SK-N-SH treated with all-trans-retinoic acid at 6 μM for 48 hours (cell line): Measurements from ENCODE around the gene ZNF469.

Experiments
- ATAC-seq: fragments of 200-7000 bp; cut with Tn5 transposase; 3 replicates; pipeline ENCODE4 v1.9.1; 2020; ENCODE audit warnings: mild to moderate bottlenecking, moderate library complexity
- ARNTL ChIP-seq: fragments of 450-650 bp; formaldehyde crosslinking; IDR thresholded peaks from 2 replicates; pipeline ENCODE4 v1.5.0; 2020; ENCODE audit warnings: low read depth, mild to moderate bottlenecking, moderate library complexity, borderline replicate concordance
- BACH2 ChIP-seq: fragments of 250-450 bp; sonication (Bioruptor Pico); IDR thresholded peaks from 2 replicates; pipeline ENCODE4 v1.9.0; 2021; ENCODE audit warnings: mild to moderate bottlenecking, borderline replicate concordance
- CSDC2 ChIP-seq: fragments of 250-450 bp; sonication (Bioruptor Pico); IDR thresholded peaks from 2 replicates; pipeline ENCODE4 v1.5.0; 2020; ENCODE audit warnings: mild to moderate bottlenecking, moderate library complexity
- ESRRG ChIP-seq: fragments of 250-450 bp; sonication (Bioruptor Pico); IDR thresholded peaks from 2 replicates; pipeline ENCODE4 v1.6.1; 2021; ENCODE audit warnings: mild to moderate bottlenecking
- GLIS3 ChIP-seq: fragments of 250-450 bp; sonication (Bioruptor Pico); IDR thresholded peaks from 2 replicates; pipeline ENCODE4 v1.5.0; 2020; ENCODE audit warnings: mild to moderate bottlenecking, moderate library complexity
- ISL1 ChIP-seq: fragments of 250-450 bp; sonication (Bioruptor Pico); IDR thresholded peaks from 2 replicates; pipeline ENCODE4 v2.1.2; 2022; ENCODE audit warnings: mild to moderate bottlenecking, moderate library complexity
- OSR1 ChIP-seq: fragments of 250-450 bp; sonication (Bioruptor Pico); IDR thresholded peaks from 2 replicates; pipeline ENCODE4 v1.8.0; 2022; ENCODE audit warnings: moderate library complexity, mild to moderate bottlenecking, inconsistent platforms
- PPARA ChIP-seq: fragments of 250-450 bp; sonication (Bioruptor Pico); IDR thresholded peaks from 2 replicates; pipeline ENCODE4 v1.5.0; 2020; ENCODE audit warnings: mild to moderate bottlenecking, borderline replicate concordance
- RARB ChIP-seq: fragments of 250-450 bp; sonication (Bioruptor Pico); IDR thresholded peaks from 2 replicates; pipeline ENCODE4 v1.8.0; 2021; ENCODE audit warnings: mild to moderate bottlenecking, moderate library complexity
- SNAI2 ChIP-seq: fragments of 250-450 bp; sonication (Bioruptor Pico); IDR thresholded peaks from 2 replicates; pipeline ENCODE4 v1.5.0; 2020; ENCODE audit warnings: mild to moderate bottlenecking, moderate library complexity
- TCF4 ChIP-seq: fragments of 250-450 bp; sonication (Bioruptor Pico); IDR thresholded peaks from 2 replicates; pipeline ENCODE4 v1.8.0; 2021; ENCODE audit warnings: mild to moderate bottlenecking, moderate library complexity, borderline replicate concordance
- TOX ChIP-seq: fragments of 250-450 bp; sonication (Bioruptor Pico); IDR thresholded peaks from 2 replicates; pipeline ENCODE4 v1.8.0; 2021; ENCODE audit warnings: mild to moderate bottlenecking, moderate library complexity, borderline replicate concordance
- ZC3H10 ChIP-seq: fragments of 250-450 bp; sonication (Bioruptor Pico); IDR thresholded peaks from 2 replicates; pipeline ENCODE4 v1.5.1; 2021; ENCODE audit warnings: mild to moderate bottlenecking, moderate library complexity
- ZFP3 ChIP-seq: fragments of 250-450 bp; sonication (Bioruptor Pico); IDR thresholded peaks from 2 replicates; pipeline ENCODE4 v1.5.0; 2020; ENCODE audit warnings: mild to moderate bottlenecking, moderate library complexity
- ZFP30 ChIP-seq: fragments of 450-650 bp; formaldehyde crosslinking; IDR thresholded peaks from 2 replicates; pipeline ENCODE4 v1.5.0; 2022; ENCODE audit warnings: mild to moderate bottlenecking, moderate library complexity
- ZNF565 ChIP-seq: fragments of 450-650 bp; formaldehyde crosslinking; conservative IDR thresholded peaks from 2 replicates; pipeline ENCODE4 v1.5.0; 2020; ENCODE audit warnings: low read depth, mild to moderate bottlenecking, moderate library complexity
- ZNF70 ChIP-seq: fragments of 450-650 bp; formaldehyde crosslinking; IDR thresholded peaks from 2 replicates; pipeline ENCODE4 v1.5.0; 2020; ENCODE audit warnings: mild to moderate bottlenecking, moderate library complexity
- ZNF8 ChIP-seq: fragments of 450-650 bp; formaldehyde crosslinking; IDR thresholded peaks from 2 replicates; pipeline ENCODE4 v1.5.0; 2020; ENCODE audit warnings: mild to moderate bottlenecking, moderate library complexity
- TF ChIP-seq, protein P1 (sequence below): fragments of 250-450 bp; sonication (Bioruptor Pico); IDR thresholded peaks from 2 replicates; pipeline ENCODE4 v1.8.0; 2021; ENCODE audit warnings: low read depth, mild to moderate bottlenecking, moderate library complexity, borderline replicate concordance
- TF ChIP-seq, protein P2 (sequence below): fragments of 250-450 bp; sonication (Bioruptor Pico); IDR thresholded peaks from 2 replicates; pipeline ENCODE4 v1.8.0; 2020; ENCODE audit warnings: mild to moderate bottlenecking, moderate library complexity, borderline replicate concordance
- TF ChIP-seq, protein P3 (sequence below): fragments of 250-450 bp; sonication (Bioruptor Pico); IDR thresholded peaks from 2 replicates; pipeline ENCODE4 v1.5.0; 2020; ENCODE audit warnings: mild to moderate bottlenecking, moderate library complexity
- TF ChIP-seq, protein P4 (sequence below): fragments of 250-450 bp; sonication (Bioruptor Pico); IDR thresholded peaks from 2 replicates; pipeline ENCODE4 v1.5.1; 2021; ENCODE audit warnings: mild to moderate bottlenecking, moderate library complexity

ZNF469 gene

DNA sequence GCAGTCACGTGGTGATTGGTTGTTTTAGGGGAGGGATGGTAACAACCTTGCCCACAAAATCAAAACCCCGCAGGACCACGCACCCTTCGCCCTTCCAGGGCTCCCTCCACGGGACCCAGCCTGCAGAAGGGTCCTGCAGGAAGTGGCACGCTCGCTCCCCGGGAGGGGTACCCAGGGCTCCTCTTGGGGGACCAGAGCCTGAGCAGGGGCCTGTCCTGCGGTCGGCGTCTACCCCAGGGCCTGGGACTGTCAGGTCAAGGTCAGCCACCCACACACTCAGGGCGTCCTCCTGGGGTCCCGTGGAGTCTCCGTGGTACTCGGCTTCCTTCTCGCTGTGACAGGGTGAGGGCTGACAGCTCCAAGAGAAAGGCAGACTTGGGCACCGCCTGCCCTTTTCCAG, 33.9 kb downstream of the ZNF469 start:
- ATAC-seq, result no peak
- TF ChIP-seq GLIS3 (CRISPR knock-in tag) (no peak), RARB (CRISPR knock-in tag) (no peak), TOX (CRISPR knock-in tag) (no peak), BACH2 (CRISPR knock-in tag) (no peak), ZC3H10 (CRISPR knock-in tag) (no peak), ZNF565 (CRISPR knock-in tag) (no peak), ISL1 (CRISPR knock-in tag) (no peak), CSDC2 (CRISPR knock-in tag) (no peak), ZFP3 (CRISPR knock-in tag) (no peak), ZNF8 (CRISPR knock-in tag) (no peak), PPARA (no peak), SNAI2 (CRISPR knock-in tag) (no peak), OSR1 (no peak)
- TF ChIP-seq, protein P1, sequence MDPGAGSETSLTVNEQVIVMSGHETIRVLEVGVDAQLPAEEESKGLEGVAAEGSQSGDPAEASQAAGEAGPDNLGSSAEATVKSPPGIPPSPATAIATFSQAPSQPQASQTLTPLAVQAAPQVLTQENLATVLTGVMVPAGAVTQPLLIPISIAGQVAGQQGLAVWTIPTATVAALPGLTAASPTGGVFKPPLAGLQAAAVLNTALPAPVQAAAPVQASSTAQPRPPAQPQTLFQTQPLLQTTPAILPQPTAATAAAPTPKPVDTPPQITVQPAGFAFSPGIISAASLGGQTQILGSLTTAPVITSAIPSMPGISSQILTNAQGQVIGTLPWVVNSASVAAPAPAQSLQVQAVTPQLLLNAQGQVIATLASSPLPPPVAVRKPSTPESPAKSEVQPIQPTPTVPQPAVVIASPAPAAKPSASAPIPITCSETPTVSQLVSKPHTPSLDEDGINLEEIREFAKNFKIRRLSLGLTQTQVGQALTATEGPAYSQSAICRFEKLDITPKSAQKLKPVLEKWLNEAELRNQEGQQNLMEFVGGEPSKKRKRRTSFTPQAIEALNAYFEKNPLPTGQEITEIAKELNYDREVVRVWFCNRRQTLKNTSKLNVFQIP (CRISPR knock-in tag), result no peak
- TF ChIP-seq, protein P2, sequence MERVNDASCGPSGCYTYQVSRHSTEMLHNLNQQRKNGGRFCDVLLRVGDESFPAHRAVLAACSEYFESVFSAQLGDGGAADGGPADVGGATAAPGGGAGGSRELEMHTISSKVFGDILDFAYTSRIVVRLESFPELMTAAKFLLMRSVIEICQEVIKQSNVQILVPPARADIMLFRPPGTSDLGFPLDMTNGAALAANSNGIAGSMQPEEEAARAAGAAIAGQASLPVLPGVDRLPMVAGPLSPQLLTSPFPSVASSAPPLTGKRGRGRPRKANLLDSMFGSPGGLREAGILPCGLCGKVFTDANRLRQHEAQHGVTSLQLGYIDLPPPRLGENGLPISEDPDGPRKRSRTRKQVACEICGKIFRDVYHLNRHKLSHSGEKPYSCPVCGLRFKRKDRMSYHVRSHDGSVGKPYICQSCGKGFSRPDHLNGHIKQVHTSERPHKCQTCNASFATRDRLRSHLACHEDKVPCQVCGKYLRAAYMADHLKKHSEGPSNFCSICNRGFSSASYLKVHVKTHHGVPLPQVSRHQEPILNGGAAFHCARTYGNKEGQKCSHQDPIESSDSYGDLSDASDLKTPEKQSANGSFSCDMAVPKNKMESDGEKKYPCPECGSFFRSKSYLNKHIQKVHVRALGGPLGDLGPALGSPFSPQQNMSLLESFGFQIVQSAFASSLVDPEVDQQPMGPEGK, result no peak

DNA sequence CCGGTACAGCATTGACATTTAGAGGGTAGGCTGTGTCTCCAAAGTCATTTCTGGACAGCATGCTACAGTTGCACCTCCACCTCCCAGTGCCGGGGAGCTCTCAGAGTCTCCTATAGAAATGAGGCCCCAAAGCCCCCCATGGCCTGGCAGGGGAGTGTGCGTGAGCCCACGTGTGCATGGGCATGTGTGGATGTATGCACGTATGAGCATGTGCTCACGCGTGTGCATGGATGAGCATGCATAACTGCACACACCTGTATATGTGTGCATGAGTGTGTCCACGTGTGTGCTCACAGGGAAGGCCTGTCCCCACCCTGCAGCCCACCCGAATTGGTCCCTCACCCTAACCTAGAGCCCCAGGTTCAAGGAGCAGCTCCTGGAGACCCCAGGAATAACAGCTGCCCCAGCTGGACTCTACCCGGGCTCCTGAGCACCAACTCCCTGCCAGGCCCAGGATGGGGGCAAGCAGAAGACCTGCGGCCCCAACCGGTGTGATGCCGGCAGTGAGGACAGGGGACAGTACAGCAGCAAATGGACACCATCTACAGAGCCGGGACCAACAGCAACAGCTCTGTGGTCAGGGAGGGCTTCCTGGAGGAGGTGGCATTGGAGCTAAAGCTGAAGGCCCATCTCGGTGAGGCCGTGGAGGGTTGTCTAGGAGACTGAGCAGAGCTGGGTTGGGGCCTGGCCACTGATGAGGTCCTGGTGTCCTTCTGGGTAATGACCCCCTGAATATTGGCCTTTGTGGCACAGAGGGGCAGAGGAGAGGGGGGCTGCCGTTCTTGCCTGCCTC, 35.1 kb downstream of the ZNF469 start:
- TF ChIP-seq SNAI2 (CRISPR knock-in tag), result no peak
- TF ChIP-seq, protein P3, sequence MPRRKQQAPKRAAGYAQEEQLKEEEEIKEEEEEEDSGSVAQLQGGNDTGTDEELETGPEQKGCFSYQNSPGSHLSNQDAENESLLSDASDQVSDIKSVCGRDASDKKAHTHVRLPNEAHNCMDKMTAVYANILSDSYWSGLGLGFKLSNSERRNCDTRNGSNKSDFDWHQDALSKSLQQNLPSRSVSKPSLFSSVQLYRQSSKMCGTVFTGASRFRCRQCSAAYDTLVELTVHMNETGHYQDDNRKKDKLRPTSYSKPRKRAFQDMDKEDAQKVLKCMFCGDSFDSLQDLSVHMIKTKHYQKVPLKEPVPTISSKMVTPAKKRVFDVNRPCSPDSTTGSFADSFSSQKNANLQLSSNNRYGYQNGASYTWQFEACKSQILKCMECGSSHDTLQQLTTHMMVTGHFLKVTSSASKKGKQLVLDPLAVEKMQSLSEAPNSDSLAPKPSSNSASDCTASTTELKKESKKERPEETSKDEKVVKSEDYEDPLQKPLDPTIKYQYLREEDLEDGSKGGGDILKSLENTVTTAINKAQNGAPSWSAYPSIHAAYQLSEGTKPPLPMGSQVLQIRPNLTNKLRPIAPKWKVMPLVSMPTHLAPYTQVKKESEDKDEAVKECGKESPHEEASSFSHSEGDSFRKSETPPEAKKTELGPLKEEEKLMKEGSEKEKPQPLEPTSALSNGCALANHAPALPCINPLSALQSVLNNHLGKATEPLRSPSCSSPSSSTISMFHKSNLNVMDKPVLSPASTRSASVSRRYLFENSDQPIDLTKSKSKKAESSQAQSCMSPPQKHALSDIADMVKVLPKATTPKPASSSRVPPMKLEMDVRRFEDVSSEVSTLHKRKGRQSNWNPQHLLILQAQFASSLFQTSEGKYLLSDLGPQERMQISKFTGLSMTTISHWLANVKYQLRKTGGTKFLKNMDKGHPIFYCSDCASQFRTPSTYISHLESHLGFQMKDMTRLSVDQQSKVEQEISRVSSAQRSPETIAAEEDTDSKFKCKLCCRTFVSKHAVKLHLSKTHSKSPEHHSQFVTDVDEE (CRISPR knock-in tag), result no peak
- no peak for ATAC-seq

DNA sequence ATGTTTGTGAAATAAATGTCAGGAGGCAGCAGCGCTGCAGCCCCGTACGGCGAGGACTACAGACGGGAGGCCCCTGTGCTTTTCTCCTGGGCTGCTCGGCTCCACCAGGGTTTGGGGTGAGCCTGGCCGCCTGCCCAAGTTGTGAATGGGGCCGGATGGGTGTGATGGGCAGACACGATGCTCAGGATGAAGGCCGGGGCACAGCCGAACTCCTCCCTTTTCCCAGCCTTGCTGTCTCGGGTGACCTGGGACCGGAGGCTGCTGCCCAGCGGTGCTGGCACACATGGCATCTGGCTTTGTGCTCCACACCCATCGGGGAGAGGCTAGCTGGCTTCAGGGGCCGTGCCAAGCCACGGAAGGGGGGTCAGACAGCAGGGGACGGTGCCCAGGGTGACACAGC, 36.1 kb downstream of the ZNF469 start:
- TF ChIP-seq, protein P1 (CRISPR knock-in tag), result no peak
- TF ChIP-seq ISL1 (CRISPR knock-in tag) (no peak), TCF4 (CRISPR knock-in tag) (no peak), ZNF70 (CRISPR knock-in tag) (no peak)
- ATAC-seq, result no peak

DNA sequence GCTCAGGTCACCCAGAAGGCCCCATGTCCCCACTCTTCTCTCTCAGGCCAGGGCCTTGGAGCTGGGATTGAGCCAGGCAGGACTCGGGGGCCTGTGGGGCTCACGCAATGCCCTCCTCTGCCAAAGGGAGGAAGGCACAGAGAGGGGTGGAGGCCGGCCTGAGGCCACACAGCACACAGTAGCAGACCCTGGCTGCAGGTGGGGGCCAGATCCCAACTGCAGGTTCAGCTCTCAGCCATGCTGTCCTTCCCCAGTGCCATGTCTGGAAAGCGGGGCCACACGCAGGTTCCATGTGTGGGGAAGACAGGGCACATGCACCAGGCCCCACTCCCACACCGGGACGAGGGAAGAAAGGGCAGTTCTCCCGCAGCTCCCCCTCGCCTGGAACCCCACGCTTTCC, 37.0 kb downstream of the ZNF469 start:
- no peak for ATAC-seq
- TF ChIP-seq BACH2 (CRISPR knock-in tag) (no peak), ZC3H10 (CRISPR knock-in tag) (no peak), ZNF8 (CRISPR knock-in tag) (no peak), GLIS3 (CRISPR knock-in tag) (no peak)
- TF ChIP-seq, all 23 proteins: peak for 0

DNA sequence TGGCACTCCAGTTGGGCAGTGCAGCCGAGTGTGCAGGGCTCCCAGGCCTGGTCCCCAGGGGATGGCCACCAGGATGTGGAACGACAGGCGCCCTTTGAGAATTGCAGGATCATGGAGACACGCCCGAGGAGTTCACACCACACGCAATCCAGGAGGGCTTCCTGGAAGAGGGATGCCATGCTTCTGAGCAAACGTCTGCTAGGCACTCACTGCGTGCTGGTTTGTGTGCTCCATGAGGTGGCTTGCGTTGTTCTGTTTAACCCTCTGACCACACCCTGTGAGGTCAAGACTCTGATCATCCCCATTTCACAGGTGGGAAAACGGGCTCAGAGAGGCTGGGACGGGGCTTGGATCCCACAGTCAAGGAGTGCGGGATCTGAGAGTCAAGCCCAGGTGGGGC, 37.7 kb downstream of the ZNF469 start:
- ATAC-seq, result no peak
- TF ChIP-seq OSR1, result no peak
- no peak for TF ChIP-seq ZFP3 (CRISPR knock-in tag)
- TF ChIP-seq, protein P3 (CRISPR knock-in tag), result no peak
- TF ChIP-seq TCF4 (CRISPR knock-in tag), result no peak
- TF ChIP-seq ZFP30 (CRISPR knock-in tag), result no peak
- TF ChIP-seq ESRRG (CRISPR knock-in tag), result no peak
- TF ChIP-seq ARNTL (CRISPR knock-in tag), result no peak
- TF ChIP-seq, protein P4, sequence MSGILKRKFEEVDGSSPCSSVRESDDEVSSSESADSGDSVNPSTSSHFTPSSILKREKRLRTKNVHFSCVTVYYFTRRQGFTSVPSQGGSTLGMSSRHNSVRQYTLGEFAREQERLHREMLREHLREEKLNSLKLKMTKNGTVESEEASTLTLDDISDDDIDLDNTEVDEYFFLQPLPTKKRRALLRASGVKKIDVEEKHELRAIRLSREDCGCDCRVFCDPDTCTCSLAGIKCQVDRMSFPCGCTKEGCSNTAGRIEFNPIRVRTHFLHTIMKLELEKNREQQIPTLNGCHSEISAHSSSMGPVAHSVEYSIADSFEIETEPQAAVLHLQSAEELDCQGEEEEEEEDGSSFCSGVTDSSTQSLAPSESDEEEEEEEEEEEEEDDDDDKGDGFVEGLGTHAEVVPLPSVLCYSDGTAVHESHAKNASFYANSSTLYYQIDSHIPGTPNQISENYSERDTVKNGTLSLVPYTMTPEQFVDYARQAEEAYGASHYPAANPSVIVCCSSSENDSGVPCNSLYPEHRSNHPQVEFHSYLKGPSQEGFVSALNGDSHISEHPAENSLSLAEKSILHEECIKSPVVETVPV (CRISPR knock-in tag), result no peak
- no peak for TF ChIP-seq ZNF8 (CRISPR knock-in tag)
